ENCODE results near the gene TRMT13.

GRCh38 chr1:100137602-100138001, 4.6 kb downstream of the TRMT13 start:
- TF ChIP-seq, protein P1, sequence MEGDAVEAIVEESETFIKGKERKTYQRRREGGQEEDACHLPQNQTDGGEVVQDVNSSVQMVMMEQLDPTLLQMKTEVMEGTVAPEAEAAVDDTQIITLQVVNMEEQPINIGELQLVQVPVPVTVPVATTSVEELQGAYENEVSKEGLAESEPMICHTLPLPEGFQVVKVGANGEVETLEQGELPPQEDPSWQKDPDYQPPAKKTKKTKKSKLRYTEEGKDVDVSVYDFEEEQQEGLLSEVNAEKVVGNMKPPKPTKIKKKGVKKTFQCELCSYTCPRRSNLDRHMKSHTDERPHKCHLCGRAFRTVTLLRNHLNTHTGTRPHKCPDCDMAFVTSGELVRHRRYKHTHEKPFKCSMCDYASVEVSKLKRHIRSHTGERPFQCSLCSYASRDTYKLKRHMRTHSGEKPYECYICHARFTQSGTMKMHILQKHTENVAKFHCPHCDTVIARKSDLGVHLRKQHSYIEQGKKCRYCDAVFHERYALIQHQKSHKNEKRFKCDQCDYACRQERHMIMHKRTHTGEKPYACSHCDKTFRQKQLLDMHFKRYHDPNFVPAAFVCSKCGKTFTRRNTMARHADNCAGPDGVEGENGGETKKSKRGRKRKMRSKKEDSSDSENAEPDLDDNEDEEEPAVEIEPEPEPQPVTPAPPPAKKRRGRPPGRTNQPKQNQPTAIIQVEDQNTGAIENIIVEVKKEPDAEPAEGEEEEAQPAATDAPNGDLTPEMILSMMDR (IDR thresholded peaks at IDR 0.05), result no peak
- TF ChIP-seq POLR2AphosphoS5 (IDR thresholded peaks at IDR 0.05) (no peak), POLR2A (IDR thresholded peaks at IDR 0.05) (no peak)
